Prostate gland (tissue), 2 donors: ENCODE measurements around the gene ETV6. TPM values are rescaled to one million over a fixed set of nuclear protein-coding genes. Genes with fewer than 3 reads are reported as not detected.

Experiments used
- DNase-seq: peaks from one replicate; pipeline ENCODE4 v3.0.0-alpha.2; 2019; ENCODE audit warnings: low spot score
- H3K27ac ChIP-seq, 2 donors: fragments of 200-600 bp; sonication (generic); 2 replicates each; pipeline ENCODE4 v1.5.1; 2017 to 2019
- H3K27me3 ChIP-seq: fragments of 200-600 bp; sonication (generic); replicated peaks from 2 replicates; pipeline ENCODE4 v1.5.1; 2019; ENCODE audit not compliant: insufficient read depth
- H3K36me3 ChIP-seq, 2 donors: fragments of 200-600 bp; sonication (generic); 1 replicate in 1 of 2; 2 replicates in 1 of 2; pipeline versions ENCODE4 v1.5.1 to v1.8.1; 2017 to 2019
- H3K4me1 ChIP-seq: fragments of 200-600 bp; sonication (generic); replicated peaks from 2 replicates; pipeline ENCODE4 v1.5.1; 2019
- H3K4me3 ChIP-seq, 2 donors: fragments of 200-600 bp; sonication (generic); 2 replicates each; pipeline ENCODE4 v1.5.1; 2017 to 2019
- H3K9me3 ChIP-seq: fragments of 200-600 bp; sonication (generic); 2 replicates; pipeline ENCODE4 v1.5.1; 2017
- POLR2A ChIP-seq: fragments of 450-650 bp; IDR thresholded peaks from one replicate; pipeline ENCODE4 v1.6.1; 2016; ENCODE audit warnings: antibody characterized with exemption, mild to moderate bottlenecking
- POLR2AphosphoS5 ChIP-seq: sonication (generic); formaldehyde crosslinking; IDR thresholded peaks from one replicate; pipeline ENCODE4 v1.6.1; 2017; ENCODE audit warnings: antibody characterized with exemption
- WGBS: methylation state at CpG from one replicate; pipeline ENCODE4 v1.1.5; 2018; 5-methylcytosine and 5-hydroxymethylcytosine counted together
- intact Hi-C: fragments of 100-400 bp; cut with DNase I; formaldehyde crosslinking; loops from one replicate; pipeline ENCODE4 v1.14.2; 2022
- total RNA-seq, 2 donors: library from RNA; depleted of rRNA; stranded (reverse); fragments of >200 nt; gene quantifications; one replicate each; pipeline ENCODE4 v1.1.0, GENCODE V29; 2016
- TF ChIP-seq, protein P1 (sequence below), 4 experiments: fragments of 200-600 bp in 2 of 4; fragments of 450-650 bp in 2 of 4; sonication (generic) in 2 of 4; IDR thresholded peaks; 1 replicate in 3 of 4; 2 replicates in 1 of 4; pipeline ENCODE4 v1.5.1; 2016 to 2019; ENCODE audit warnings: antibody characterized with exemption in 4 of 4, mild to moderate bottlenecking in 2 of 4, moderate library complexity in 2 of 4

Gene ETV6
- total RNA-seq, 2 donors from 2014 or later: 26.7 to 33.6 TPM

DNA sequence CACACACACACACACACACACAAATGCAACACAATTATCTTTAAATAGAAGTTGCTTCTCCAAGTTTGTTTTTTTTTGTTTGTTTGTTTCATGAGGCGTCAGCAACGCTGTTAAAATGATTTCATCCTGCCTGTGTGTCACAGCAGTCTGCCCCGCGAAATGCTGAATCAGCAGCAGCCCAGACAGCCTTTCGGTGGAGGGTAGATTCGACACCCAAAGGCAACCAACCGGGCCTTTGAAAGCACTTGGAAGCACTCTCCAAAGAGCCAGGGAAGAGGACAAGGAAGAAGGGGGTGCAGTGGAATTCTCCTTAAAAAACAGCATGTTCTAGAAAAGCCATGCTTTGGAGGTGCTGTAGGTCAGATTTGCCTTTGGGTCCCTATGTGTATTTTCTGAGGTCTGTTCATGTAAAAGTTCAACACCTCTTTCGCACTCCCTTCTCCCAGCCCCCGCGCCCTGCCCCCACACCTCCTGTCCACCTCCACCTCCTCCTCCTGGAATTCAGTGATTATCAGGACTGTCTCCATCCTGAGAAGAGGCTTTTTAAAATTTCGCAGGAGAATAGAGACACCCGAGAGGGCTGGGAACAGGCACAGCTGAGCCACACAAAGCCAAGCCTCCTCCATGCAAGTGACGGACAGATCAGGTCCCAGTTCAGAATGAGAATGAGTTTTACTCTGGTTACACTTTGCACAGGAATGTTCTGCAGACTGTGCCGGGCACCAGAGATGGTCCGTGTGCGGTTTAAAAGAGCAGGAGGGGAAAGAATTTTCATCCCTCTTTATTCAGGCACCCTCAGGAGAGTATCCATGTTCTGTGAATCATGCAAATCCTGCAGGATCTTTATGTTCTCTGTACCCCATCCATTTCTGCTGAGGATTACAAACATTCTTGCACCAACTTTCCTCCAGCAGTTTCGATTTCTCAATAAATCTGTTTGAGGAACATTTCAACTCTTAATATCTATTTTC, 177.9 kb downstream of the ETV6 start:
- 58% methylated on average over 17 of the region's 17 CpGs for WGBS
- no peak for DNase-seq
- H3K9me3 ChIP-seq: no peaks in the 10 kb centered on the region
- TF ChIP-seq, protein P1, sequence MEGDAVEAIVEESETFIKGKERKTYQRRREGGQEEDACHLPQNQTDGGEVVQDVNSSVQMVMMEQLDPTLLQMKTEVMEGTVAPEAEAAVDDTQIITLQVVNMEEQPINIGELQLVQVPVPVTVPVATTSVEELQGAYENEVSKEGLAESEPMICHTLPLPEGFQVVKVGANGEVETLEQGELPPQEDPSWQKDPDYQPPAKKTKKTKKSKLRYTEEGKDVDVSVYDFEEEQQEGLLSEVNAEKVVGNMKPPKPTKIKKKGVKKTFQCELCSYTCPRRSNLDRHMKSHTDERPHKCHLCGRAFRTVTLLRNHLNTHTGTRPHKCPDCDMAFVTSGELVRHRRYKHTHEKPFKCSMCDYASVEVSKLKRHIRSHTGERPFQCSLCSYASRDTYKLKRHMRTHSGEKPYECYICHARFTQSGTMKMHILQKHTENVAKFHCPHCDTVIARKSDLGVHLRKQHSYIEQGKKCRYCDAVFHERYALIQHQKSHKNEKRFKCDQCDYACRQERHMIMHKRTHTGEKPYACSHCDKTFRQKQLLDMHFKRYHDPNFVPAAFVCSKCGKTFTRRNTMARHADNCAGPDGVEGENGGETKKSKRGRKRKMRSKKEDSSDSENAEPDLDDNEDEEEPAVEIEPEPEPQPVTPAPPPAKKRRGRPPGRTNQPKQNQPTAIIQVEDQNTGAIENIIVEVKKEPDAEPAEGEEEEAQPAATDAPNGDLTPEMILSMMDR (IDR thresholded peaks at IDR 0.05): no peak
- TF ChIP-seq POLR2AphosphoS5 (no peak), POLR2A (no peak)
- H3K4me1 ChIP-seq: no peaks in the 10 kb centered on the region
- no peak overlapping the region for H3K27ac ChIP-seq
- no peak overlapping the region for H3K4me3 ChIP-seq
- H3K27me3 ChIP-seq: no peaks in the 10 kb centered on the region
- intact Hi-C loops: no loop called here
- no peaks in the 10 kb centered on the region for H3K36me3 ChIP-seq

DNA sequence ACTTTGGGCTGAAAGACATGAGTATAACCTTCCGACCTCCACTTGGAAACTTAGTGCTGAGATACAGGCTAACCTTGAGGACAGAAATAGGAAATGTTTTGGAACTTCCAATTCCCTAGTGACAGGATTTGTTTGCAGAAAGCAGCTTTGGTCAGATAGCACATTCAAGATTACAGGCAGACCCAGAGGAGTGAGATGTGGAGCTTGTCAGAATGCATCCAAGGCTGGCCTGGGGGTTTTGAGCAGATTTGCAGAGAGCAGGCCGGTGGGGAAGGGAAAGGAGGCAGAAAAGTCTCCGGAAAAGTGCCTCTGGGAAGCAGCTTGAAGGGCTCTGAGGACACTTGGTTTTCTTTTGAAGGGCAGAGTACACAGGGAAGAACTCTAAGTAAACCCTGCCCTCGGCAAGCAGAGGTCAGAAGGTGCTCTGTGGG, 180.3 kb downstream of the ETV6 start:
- no peaks in the 10 kb centered on the region for H3K9me3 ChIP-seq
- no peak for TF ChIP-seq POLR2A
- TF ChIP-seq, protein P1 (IDR thresholded peaks at IDR 0.05): no peak
- no peak for TF ChIP-seq POLR2AphosphoS5
- WGBS: 55% methylated on average over 4 of the region's 4 CpGs
- no peaks in the 10 kb centered on the region for H3K27me3 ChIP-seq
- H3K4me1 ChIP-seq: no peaks in the 10 kb centered on the region
- no peak overlapping the region for H3K4me3 ChIP-seq
- intact Hi-C loops: no loop called here
- no peaks in the 10 kb centered on the region for H3K36me3 ChIP-seq
- DNase-seq: no peak
- H3K27ac ChIP-seq: peak overlapping the region in 1 of 2 donors; percentile 1

DNA sequence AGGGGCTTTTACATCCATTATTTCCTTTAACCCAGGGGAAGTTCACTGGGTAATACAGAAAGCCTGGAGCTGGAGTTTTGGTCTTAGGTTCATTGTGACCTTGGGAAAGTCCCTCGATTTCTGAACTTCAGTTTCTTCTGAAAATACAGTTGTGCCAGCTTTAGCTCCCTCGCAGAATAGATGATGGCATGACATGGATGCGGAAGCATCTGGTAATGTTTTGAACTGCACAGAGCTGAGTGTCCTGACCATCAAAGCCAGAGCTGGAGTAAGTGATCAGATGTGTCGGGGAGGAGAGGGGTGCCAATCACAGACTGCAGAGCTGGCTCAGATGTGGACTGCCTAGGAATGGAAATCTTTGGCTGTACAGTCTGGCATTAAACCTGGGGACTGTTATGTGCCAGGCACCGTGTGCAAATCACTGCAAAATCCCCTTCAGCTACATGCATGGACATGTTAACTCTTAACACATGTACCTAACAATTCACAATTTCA, 180.9 kb downstream of the ETV6 start:
- no peak for DNase-seq
- H3K4me1 ChIP-seq: no peaks in the 10 kb centered on the region

DNA sequence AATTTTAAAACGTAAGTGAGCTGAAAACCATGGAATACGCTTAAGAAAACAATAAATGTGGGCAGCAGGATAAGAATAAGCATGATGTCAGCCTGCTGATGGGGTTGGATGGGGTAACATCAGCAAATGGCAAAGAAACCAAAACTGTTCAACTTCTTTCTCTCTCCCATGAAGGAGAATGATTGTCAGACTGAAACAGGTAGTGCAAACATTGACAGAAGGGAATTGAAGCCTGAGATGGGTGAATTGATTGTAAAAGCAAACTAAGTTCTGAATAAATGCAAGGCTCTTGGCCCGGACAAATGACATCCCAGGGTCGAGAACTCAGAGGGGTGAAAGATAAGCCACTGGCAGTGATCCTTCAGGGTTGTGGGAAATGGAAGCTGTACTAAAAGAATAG, 182.6 kb downstream of the ETV6 start:
- H3K27me3 ChIP-seq: no peaks in the 10 kb centered on the region
- H3K9me3 ChIP-seq: no peaks in the 10 kb centered on the region
- no peaks in the 10 kb centered on the region for H3K36me3 ChIP-seq
- no peak for DNase-seq
- no peak overlapping the region for H3K4me3 ChIP-seq
- H3K4me1 ChIP-seq: no peaks in the 10 kb centered on the region
- H3K27ac ChIP-seq: no peak overlapping the region
- 75% methylated on average over 4 of the region's 4 CpGs for WGBS
- TF ChIP-seq POLR2AphosphoS5 (no peak), POLR2A (no peak)
- TF ChIP-seq, protein P1 (IDR thresholded peaks at IDR 0.05): no peak
- intact Hi-C loops: no loop called here

More for the DNA sequence above, 180.9 kb downstream of the ETV6 start:
- H3K4me3 ChIP-seq: no peak overlapping the region
- WGBS: 63% methylated on average over 5 of the region's 5 CpGs
- no peaks in the 10 kb centered on the region for H3K36me3 ChIP-seq
- no peak overlapping the region for H3K27ac ChIP-seq
- intact Hi-C loops: no loop called here
- TF ChIP-seq POLR2A: no peak
- TF ChIP-seq, protein P1 (IDR thresholded peaks at IDR 0.05): no peak
- no peak for TF ChIP-seq POLR2AphosphoS5
- no peaks in the 10 kb centered on the region for H3K27me3 ChIP-seq
- no peaks in the 10 kb centered on the region for H3K9me3 ChIP-seq
